ENCODE data around the gene HAUS7. TPM values are rescaled to one million over a fixed set of nuclear protein-coding genes. Genes with fewer than 3 reads are reported as not detected.

HAUS7 gene
- total RNA-seq, 2 experiments from 2014 or later = 42.5 to 47.9 TPM

DNA sequence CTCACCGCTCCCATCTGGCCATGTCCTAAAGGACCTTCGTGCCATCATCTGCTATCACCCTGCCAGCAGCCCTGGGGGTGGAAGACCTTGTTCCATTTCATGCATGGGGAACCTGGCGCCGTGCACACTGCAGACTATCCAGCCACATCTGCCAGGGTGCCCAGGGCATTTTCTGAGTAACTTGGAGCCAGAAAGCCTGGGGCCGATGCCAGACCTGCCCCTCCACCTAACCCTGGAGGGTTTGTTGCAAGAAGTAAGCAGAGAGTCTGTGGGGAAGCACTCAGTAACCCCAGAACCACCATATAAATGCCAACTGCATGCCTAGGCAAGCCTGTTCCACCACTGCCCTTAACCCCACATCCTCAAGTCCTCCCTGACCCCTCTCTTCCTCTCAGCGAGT is 7.3 kb downstream of the HAUS7 start:
- H3K79me2 ChIP-seq (ENCODE audit: insufficient read depth, low read depth, low read length) = no peaks in the 10 kb centered on the region
- POLR2A ChIA-PET = no interaction called here
- intact Hi-C loops (cut with micrococcal nuclease; ENCODE audit: unreplicated experiment) = no loop called here
- H3K9me3 ChIP-seq (ENCODE audit: low read length) = no peaks in the 10 kb centered on the region
- no peaks in the 10 kb centered on the region for H3K4me1 ChIP-seq (ENCODE audit: insufficient read depth, low read length, poor library complexity, severe bottlenecking)
- H3K4me2 ChIP-seq (ENCODE audit: low read length) = no peak overlapping the region
- no peak overlapping the region for H3K27ac ChIP-seq (ENCODE audit: low read depth, low read length, poor library complexity, severe bottlenecking)
- H3K36me3 ChIP-seq (ENCODE audit: insufficient read depth, low read length) = peaks cover 47% of the 10 kb centered on the region
- H3K9me2 ChIP-seq (ENCODE audit: insufficient read depth, low read length) = no peaks in the 10 kb centered on the region
- BruUV-seq (replicated peaks) = no TSS peak
- H4K20me1 ChIP-seq (ENCODE audit: insufficient read depth, low read length) = no peaks in the 10 kb centered on the region; the same call in 1 of the 2 replicates
- H2AFZ ChIP-seq (ENCODE audit: low read length) = no peak overlapping the region
- CTCF ChIA-PET (ENCODE audit: unreplicated experiment) = no interaction called here
- TF ChIP-seq CTCF (conservative IDR thresholded peaks at IDR 0.05; ENCODE audit: low read length) (no peak), EZH2phosphoT487 (IDR thresholded peaks at IDR 0.05; ENCODE audit: borderline replicate concordance, low read depth, low read length) (no peak)
- H3K4me3 ChIP-seq (ENCODE audit: low read depth, low read length, poor library complexity, severe bottlenecking) = no peak overlapping the region
- DNase-seq (ENCODE audit: low spot score) = no peak

DNA sequence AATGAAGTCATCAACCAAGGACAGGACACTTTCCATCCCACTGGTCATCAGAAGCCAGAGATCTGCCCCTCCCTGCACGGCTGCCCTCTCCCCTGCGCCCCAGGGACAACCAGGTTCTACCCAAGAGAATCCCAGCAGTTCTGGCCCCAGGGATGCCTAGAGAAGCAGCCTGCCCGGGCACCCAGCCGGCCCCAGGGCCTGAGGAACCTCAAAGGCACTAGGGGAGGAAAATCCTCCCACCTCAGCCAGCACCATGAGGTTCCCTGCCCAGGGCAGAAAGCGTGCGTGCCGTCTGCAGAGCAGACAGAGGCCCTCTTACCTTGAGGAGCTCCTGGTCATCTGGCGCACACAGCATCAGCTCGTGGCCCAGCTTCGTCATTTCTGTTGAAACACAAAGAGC is 8.1 kb downstream of the HAUS7 start:
- no peaks in the 10 kb centered on the region for H3K9me3 ChIP-seq (ENCODE audit: low read length)
- no peaks in the 10 kb centered on the region for H3K9me2 ChIP-seq (ENCODE audit: insufficient read depth, low read length)
- no peaks in the 10 kb centered on the region; the same call in 1 of the 2 replicates for H4K20me1 ChIP-seq (ENCODE audit: insufficient read depth, low read length)
- no peak overlapping the region for H3K4me2 ChIP-seq (ENCODE audit: low read length)
- no peak for TF ChIP-seq CTCF (conservative IDR thresholded peaks at IDR 0.05; ENCODE audit: low read length)
- TF ChIP-seq EZH2phosphoT487 (IDR thresholded peaks at IDR 0.05; ENCODE audit: borderline replicate concordance, low read depth, low read length) = no peak
- POLR2A ChIA-PET = no interaction called here
- H3K4me3 ChIP-seq (ENCODE audit: low read depth, low read length, poor library complexity, severe bottlenecking) = no peak overlapping the region
- intact Hi-C loops (cut with micrococcal nuclease; ENCODE audit: unreplicated experiment) = no loop called here
- H3K79me2 ChIP-seq (ENCODE audit: insufficient read depth, low read depth, low read length) = no peaks in the 10 kb centered on the region
- CTCF ChIA-PET (ENCODE audit: unreplicated experiment) = no interaction called here
- H3K4me1 ChIP-seq (ENCODE audit: insufficient read depth, low read length, poor library complexity, severe bottlenecking) = no peaks in the 10 kb centered on the region
- no TSS peak for BruUV-seq (replicated peaks)
- H3K36me3 ChIP-seq (ENCODE audit: insufficient read depth, low read length) = peaks cover 40% of the 10 kb centered on the region
- H2AFZ ChIP-seq (ENCODE audit: low read length) = no peak overlapping the region
- no peak for DNase-seq (ENCODE audit: low spot score)
- H3K27ac ChIP-seq (ENCODE audit: low read depth, low read length, poor library complexity, severe bottlenecking) = no peak overlapping the region

- Histone ChIP-seq H3K4me2 (ENCODE audit: low read length) (no peak overlapping the region), H3K27ac (ENCODE audit: low read depth, low read length, poor library complexity, severe bottlenecking) (no peak overlapping the region), H3K4me3 (ENCODE audit: low read depth, low read length, poor library complexity, severe bottlenecking) (no peak overlapping the region), H2AFZ (ENCODE audit: low read length) (no peak overlapping the region), H3K4me1 (ENCODE audit: insufficient read depth, low read length, poor library complexity, severe bottlenecking) (no peaks in the 10 kb centered on the region), H4K20me1 (ENCODE audit: insufficient read depth, low read length) (no peaks in the 10 kb centered on the region; the same call in 1 of the 2 replicates), H3K36me3 (ENCODE audit: insufficient read depth, low read length) (peaks cover 30% of the 10 kb centered on the region; the same call in 1 of the 2 replicates), H3K9me3 (ENCODE audit: low read length) (no peaks in the 10 kb centered on the region), H3K79me2 (ENCODE audit: insufficient read depth, low read depth, low read length) (no peaks in the 10 kb centered on the region), H3K9me2 (ENCODE audit: insufficient read depth, low read length) (no peaks in the 10 kb centered on the region)
- intact Hi-C loops (cut with micrococcal nuclease; ENCODE audit: unreplicated experiment) = loop anchor here (2.0 kb wide), 1 partner anchor 46 kb away; no protein-coding TSS in a partner anchor
- no TSS peak for BruUV-seq (replicated peaks)
- peak; percentile 58 for DNase-seq (ENCODE audit: low spot score)
- ChIA-PET POLR2A (no interaction called here), CTCF (ENCODE audit: unreplicated experiment) (interaction anchor here (0.6 to 0.8 kb wide), 2 partner anchors 9 to 15 kb away, joined by 3 read pairs; no protein-coding TSS in a partner anchor)
- no peak for TF ChIP-seq EZH2phosphoT487 (IDR thresholded peaks at IDR 0.05; ENCODE audit: borderline replicate concordance, low read depth, low read length)
- TF ChIP-seq CTCF (conservative IDR thresholded peaks at IDR 0.05; ENCODE audit: low read length) = peak; percentile 79
Observed at GRCh38 chrX:153460826-153461225, 9.6 kb downstream of the HAUS7 start.
